Measurements from ENCODE around the gene PTPRR. TPM values are rescaled to one million over a fixed set of nuclear protein-coding genes. Genes with fewer than 3 reads are reported as not detected.
"Not testable (repeated sequence)": the region's sequence is repeated elsewhere in the genome, so short reads cannot be mapped to it uniquely, and the experiment has no call there.

The PTPRR gene
- total RNA-seq, 2 donors from 2014 or later = 0.33 to 0.78 TPM

DNA sequence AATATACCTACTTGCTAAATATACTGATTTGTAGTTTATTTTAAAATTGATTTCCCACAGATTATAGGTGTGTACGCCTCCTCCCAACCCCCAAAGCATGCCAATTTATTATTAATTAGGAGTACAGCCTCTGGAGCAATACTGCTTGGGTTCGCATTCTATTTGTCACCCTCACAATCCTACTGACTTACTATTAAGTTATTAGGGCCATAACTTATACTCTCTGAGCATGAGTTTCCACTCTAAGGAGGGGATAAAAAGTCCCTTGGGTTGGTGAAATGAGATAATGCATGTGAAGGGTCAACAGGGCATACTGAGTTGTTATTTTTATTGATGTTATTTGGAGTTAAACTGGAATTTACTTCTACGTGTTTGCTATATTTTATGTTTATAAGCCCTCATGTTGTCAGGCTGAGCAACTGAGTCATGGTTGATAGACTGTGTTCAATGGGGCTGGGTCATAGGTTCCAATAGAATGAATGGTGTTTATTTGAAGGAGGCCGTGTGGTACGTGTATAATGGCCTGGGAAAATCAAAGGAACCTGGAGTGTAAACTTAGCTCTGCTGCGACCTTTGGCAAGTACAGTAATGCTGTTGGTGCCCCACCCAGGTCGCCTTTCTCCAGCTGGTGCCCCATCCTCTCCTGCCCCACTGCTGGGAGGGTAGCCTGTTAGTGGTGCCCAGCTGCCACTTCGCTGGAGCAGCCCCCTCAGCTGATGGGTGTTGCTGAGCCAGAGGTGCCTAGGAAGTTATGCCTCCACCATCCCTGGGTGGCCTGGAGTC is 184.0 kb downstream of the PTPRR start:
- DNase-seq (no peak), ATAC-seq (no peak)
- Histone ChIP-seq H3K27me3 (no peaks in the 10 kb centered on the region), H3K4me1 (no peaks in the 10 kb centered on the region), H3K27ac (no peak overlapping the region), H3K9me3 (no peaks in the 10 kb centered on the region), H3K36me3 (replicated peaks in 1 of 2; ENCODE audit: insufficient read depth in 1 of 2, low read depth in 2 of 2) (no peaks in the 10 kb centered on the region), H3K4me3 (no peak overlapping the region)
- TF ChIP-seq, protein P1, sequence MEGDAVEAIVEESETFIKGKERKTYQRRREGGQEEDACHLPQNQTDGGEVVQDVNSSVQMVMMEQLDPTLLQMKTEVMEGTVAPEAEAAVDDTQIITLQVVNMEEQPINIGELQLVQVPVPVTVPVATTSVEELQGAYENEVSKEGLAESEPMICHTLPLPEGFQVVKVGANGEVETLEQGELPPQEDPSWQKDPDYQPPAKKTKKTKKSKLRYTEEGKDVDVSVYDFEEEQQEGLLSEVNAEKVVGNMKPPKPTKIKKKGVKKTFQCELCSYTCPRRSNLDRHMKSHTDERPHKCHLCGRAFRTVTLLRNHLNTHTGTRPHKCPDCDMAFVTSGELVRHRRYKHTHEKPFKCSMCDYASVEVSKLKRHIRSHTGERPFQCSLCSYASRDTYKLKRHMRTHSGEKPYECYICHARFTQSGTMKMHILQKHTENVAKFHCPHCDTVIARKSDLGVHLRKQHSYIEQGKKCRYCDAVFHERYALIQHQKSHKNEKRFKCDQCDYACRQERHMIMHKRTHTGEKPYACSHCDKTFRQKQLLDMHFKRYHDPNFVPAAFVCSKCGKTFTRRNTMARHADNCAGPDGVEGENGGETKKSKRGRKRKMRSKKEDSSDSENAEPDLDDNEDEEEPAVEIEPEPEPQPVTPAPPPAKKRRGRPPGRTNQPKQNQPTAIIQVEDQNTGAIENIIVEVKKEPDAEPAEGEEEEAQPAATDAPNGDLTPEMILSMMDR (IDR thresholded peaks at IDR 0.05) = no peak
- intact Hi-C loops (cut with DNase I) = loop anchor here (10.0 kb wide), 3 partner anchors 108 to 842 kb away; no protein-coding TSS in a partner anchor
- 68 to 74% methylated on average over 8 of the region's 8 CpGs for WGBS, 2 donors

DNA sequence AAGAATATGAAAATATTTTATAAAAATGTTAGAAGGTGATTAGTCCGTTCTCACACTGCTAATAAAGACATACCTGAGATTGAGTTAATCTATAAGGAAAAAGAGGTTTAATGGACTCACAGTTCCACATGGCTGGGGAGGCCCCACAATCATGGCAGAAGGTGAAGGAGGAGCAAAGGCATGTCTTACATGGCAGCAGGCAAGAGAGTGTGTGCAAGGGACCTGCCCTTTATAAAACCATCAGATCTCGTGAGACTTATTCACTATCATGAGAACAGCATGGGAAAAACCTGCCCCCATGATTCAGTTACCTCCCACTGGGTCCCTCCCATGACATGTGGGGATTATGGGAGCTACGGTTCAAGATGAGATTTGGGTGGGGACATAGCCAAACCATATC is 185.3 kb downstream of the PTPRR start:
- H3K9me3 ChIP-seq; H3K36me3 ChIP-seq (replicated peaks in 1 of 2; ENCODE audit: insufficient read depth in 1 of 2, low read depth in 2 of 2); H3K27me3 ChIP-seq; ATAC-seq; DNase-seq; H3K4me3 ChIP-seq; H3K4me1 ChIP-seq; H3K27ac ChIP-seq: not testable (repeated sequence)
- 57 to 68% methylated on average over 3 of the region's 3 CpGs for WGBS, 2 donors
- intact Hi-C loops (cut with DNase I) = loop anchor here (10.0 kb wide), 3 partner anchors 110 to 840 kb away; no protein-coding TSS in a partner anchor

DNA sequence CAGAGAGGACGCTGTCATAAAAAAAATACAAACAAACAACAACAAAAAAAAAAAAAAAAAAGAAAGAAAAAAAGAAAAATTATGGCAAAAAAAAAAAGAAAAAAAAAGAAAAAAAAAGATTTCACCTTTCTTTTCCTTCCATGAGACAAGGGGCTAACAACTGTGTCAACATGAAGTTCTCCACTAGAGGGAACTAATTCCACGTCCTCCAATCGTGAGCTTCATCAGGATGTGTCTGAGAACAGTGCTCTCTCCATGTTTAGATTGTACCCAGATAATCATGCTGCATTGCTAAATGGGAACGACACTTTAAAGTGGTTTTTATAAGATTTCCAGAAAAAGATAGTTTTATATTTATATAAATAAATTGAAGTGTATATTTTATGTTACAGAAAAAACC is 187.2 kb downstream of the PTPRR start:
- Histone ChIP-seq H3K4me3 (no peak overlapping the region), H3K9me3 (no peaks in the 10 kb centered on the region), H3K4me1 (no peaks in the 10 kb centered on the region), H3K36me3 (replicated peaks in 1 of 2; ENCODE audit: insufficient read depth in 1 of 2, low read depth in 2 of 2) (no peaks in the 10 kb centered on the region), H3K27ac (no peak overlapping the region), H3K27me3 (no peaks in the 10 kb centered on the region)
- intact Hi-C loops (cut with DNase I) = loop anchor here (10.0 kb wide), 3 partner anchors 111 to 839 kb away; no protein-coding TSS in a partner anchor
- TF ChIP-seq POLR2A (IDR thresholded peaks at IDR 0.05) = no peak
- TF ChIP-seq, protein P1 (IDR thresholded peaks at IDR 0.05) = peak in 6 of 7 experiments; percentile 45 to 77 (median 70)
- 3 to 4% methylated on average over 4 of the region's 4 CpGs for WGBS, 2 donors
- DNase-seq (peak in 2 of 4 donors; percentile 14 to 27), ATAC-seq (peak; percentile 63)

DNA sequence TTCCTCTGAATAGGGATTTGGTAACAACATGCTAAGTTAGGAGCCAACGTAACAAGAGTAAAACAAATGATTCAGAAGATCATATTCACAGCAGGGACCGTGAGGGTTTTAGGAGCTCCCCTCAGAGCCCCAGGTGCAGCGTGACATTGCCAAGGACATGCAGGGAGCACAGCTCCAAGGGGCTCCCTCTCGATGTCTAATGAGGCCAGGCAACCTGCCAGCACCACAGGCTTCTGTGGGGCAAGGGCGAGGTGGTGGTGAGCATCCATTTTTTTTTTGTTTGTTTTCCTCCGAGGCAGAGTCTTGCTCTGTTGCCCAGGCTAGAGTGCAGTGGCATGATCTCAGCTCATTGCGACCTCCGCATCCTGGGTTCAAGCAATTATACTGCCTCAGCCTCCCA is 188.3 kb downstream of the PTPRR start:
- intact Hi-C loops (cut with DNase I) = loop anchor here (10.0 kb wide), 3 partner anchors 113 to 837 kb away; no protein-coding TSS in a partner anchor
- Histone ChIP-seq H3K36me3 (replicated peaks in 1 of 2; ENCODE audit: insufficient read depth in 1 of 2, low read depth in 2 of 2) (no peaks in the 10 kb centered on the region), H3K27ac (no peak overlapping the region), H3K4me3 (no peak overlapping the region), H3K4me1 (no peaks in the 10 kb centered on the region), H3K27me3 (no peaks in the 10 kb centered on the region), H3K9me3 (no peaks in the 10 kb centered on the region)
- ATAC-seq (no peak), DNase-seq (no peak)
- WGBS, 2 donors = 42 to 53% methylated on average over 7 to 8 of the region's 8 CpGs
- no peak for TF ChIP-seq POLR2A (IDR thresholded peaks at IDR 0.05)
- TF ChIP-seq, protein P1 (IDR thresholded peaks at IDR 0.05) = no peak

DNA sequence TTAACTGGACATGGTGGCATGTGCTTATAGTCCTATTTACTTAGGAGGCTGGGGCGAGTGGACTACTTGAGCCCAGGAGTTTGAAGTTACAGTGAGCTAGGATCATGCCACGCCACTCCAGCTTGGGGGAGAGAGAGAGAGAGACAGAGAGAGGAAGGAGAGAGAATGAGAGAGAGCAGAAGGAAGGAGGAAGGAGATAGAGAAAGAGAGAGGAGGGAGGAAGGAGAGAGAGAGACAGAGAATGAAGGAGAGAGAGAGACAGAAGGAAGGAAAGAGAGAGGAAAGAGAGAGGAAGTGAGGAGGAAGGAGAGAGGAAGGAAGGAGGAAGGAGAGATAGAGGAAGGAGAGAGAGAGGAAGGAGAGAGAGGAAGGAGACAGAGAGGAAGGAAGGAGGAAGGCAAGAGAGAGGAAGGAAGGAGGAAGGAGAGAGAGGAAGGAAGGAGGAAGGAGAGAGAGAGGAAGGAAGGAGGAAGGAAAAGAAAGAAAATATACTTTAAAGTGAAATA is 189.8 kb downstream of the PTPRR start:
- no peak overlapping the region for H3K27ac ChIP-seq
- ATAC-seq = no peak
- H3K36me3 ChIP-seq (replicated peaks in 1 of 2; ENCODE audit: insufficient read depth in 1 of 2, low read depth in 2 of 2) = no peaks in the 10 kb centered on the region
- no peaks in the 10 kb centered on the region for H3K27me3 ChIP-seq
- TF ChIP-seq, protein P1 (IDR thresholded peaks at IDR 0.05) = no peak
- TF ChIP-seq POLR2A (IDR thresholded peaks at IDR 0.05) = no peak
- no peak overlapping the region for H3K4me3 ChIP-seq
- whole genome bisulfite sequencing, 2 donors = 59 to 77% methylated on average over 2 of the region's 2 CpGs
- no peaks in the 10 kb centered on the region for H3K9me3 ChIP-seq
- intact Hi-C loops (cut with DNase I) = loop anchor here (10.0 kb wide), 3 partner anchors 114 to 836 kb away; no protein-coding TSS in a partner anchor
- DNase-seq = no peak
- no peaks in the 10 kb centered on the region for H3K4me1 ChIP-seq

All from body of pancreas (tissue), 4 donors.